Smooth muscle cell of the pulmonary artery (primary cell): ENCODE results near the gene LDB3. TPM values are rescaled to one million over a fixed set of nuclear protein-coding genes. Genes with fewer than 3 reads are reported as not detected.

Source experiments
- total RNA-seq: library from RNA; depleted of rRNA; stranded (reverse); fragments of >200 nt; gene quantifications from 2 replicates; pipeline ENCODE4 v1.2.3, GENCODE V29; 2014

Gene LDB3, protein sequence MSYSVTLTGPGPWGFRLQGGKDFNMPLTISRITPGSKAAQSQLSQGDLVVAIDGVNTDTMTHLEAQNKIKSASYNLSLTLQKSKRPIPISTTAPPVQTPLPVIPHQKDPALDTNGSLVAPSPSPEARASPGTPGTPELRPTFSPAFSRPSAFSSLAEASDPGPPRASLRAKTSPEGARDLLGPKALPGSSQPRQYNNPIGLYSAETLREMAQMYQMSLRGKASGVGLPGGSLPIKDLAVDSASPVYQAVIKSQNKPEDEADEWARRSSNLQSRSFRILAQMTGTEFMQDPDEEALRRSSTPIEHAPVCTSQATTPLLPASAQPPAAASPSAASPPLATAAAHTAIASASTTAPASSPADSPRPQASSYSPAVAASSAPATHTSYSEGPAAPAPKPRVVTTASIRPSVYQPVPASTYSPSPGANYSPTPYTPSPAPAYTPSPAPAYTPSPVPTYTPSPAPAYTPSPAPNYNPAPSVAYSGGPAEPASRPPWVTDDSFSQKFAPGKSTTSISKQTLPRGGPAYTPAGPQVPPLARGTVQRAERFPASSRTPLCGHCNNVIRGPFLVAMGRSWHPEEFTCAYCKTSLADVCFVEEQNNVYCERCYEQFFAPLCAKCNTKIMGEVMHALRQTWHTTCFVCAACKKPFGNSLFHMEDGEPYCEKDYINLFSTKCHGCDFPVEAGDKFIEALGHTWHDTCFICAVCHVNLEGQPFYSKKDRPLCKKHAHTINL
- total RNA-seq: 0.52 and 0.96 TPM in 2 replicates

DNA sequence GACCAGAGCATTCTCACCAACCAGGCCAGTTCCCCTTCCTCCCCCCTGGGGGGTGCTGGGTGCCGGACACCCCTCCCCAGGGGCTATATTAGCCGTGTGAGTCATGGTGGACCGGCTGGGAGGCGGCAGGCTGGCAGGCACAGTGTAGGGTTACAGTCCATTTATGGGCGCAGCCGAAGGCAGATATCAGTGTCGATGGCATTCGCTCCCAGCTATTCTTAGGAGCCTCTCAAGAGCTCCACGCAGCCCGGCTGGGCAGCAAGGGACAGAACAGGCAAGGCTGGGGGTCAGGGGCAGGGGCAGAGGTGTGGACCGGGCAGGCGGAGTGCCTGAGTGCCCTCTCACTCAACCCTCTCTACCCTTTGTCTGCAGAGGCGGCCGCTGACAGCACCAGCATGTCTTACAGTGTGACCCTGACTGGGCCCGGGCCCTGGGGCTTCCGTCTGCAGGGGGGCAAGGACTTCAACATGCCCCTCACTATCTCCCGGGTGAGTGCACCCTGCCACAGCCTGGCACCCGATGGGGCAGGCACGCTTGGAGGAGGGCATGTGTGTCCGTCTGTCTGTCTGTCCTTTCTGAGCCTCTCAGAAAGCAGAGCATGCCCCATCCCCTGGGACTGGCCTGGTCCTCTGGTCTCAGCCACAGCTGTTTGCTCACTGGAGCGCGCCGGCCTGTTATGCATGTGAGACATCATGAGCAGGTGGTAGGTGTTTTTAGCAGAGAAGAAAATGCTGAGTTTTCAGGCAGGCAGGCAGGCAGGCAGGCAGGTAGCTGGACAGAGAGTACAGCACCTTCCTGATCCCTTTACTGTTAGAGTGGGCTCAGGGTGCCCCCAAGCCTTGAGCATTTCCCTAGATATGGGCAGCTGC, at the start of gene LDB3:
Gene LDB3 (plus strand): TSS at position 215 of the 869 bp plus-strand sequence. CDS start 181 bp downstream, at position 396.

DNA sequence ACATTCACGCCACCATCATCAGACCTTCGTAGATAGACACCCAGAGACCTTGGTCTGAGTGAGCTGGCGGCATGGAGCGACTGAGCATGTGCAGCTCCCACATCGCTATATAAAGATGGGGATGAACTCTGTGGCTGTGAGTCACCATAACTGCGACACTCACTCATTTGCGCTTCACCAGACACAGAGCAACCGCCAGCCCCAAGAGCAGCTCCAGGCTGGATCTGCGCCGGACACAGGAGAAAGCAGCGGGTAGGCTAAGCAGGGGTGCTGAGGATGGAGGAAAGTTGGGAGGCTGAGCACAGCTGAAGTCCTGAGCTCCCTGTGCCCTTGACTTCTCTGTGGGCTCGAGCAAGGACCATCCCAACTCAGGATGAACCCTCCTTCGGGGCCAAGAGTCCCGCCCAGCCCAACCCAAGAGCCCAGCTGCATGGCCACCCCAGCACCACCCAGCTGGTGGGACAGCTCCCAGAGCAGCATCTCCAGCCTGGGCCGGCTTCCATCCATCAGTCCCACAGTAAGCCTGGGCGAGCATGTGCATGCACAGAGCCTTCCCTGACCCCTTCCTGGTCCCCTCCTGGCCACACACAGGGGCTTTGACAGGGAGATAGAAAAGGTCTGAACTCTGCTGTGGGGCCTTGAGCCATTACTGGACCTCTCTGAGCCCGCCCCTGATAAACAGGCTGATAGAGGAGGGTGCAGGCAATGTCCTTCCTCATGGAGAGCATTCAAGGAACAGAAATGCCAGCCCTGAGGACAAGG, 13.7 kb upstream of the LDB3 start, which contains the start of gene OPN4:
Gene OPN4 (plus strand): TSS at position 137 of the 762 bp plus-strand sequence. CDS start 237 bp downstream, at position 374.

GRCh38 chr10:86756511-86757112, 88.3 kb downstream of the LDB3 start, which contains the start of gene BMPR1A:
Gene BMPR1A, plus strand, starts transcription at chr10:86756619. Its CDS starts 119,400 bp downstream, at chr10:86876019.

Other genes with a start within 250 kb of the LDB3 start
- gene WAPL, start 146.7 kb upstream of the LDB3 start, total RNA-seq: 38.0 and 47.2 TPM in 2 replicates
- gene OPN4, start 14.0 kb upstream of the LDB3 start, total RNA-seq: not detected in 2 replicates
- 55.2 and 60.5 TPM in 2 replicates for gene BMPR1A, start 88.1 kb downstream of the LDB3 start, total RNA-seq